ENCODE results near the gene PTGFRN. TPM values are rescaled to one million over a fixed set of nuclear protein-coding genes. Genes with fewer than 3 reads are reported as not detected.

PTGFRN gene
- total RNA-seq, 1 experiment from 2014 or later: 38.7 TPM

- TF ChIP-seq AFF4 (CRISPR knock-in tag; IDR thresholded peaks at IDR 0.05; ENCODE audit: borderline replicate concordance) (no peak), ZNF138 (CRISPR knock-in tag; conservative IDR thresholded peaks at IDR 0.05) (no peak)
Observed at GRCh38 chr1:116997066-116997465, 87.3 kb downstream of the PTGFRN start (continued).

- Mint-ChIP-seq H3K27ac (no peak overlapping the region), H3K9me3 (peaks cover 20% of the 10 kb centered on the region), H3K36me3 (peaks cover 10% of the 10 kb centered on the region), H3K4me1 (peaks cover 18% of the 10 kb centered on the region), H3K27me3 (ENCODE audit: low read depth) (no peaks in the 10 kb centered on the region), H3K4me3 (no peak overlapping the region)
- no peak for DNase-seq (ENCODE audit: low spot score)
- no peak for TF ChIP-seq GRHL2 (CRISPR knock-in tag; IDR thresholded peaks at IDR 0.05; ENCODE audit: insufficient replicate concordance, severe bottlenecking)
- ChIA-PET POLR2A (interaction anchor here (0.6 kb wide), 1 partner anchor 165 kb away, joined by 3 read pairs; no protein-coding TSS in a partner anchor), CTCF (no interaction called here)
- ATAC-seq: no peak
Observed at GRCh38 chr1:116997636-116998035, 87.9 kb downstream of the PTGFRN start.

- DNase-seq (ENCODE audit: low spot score): no peak
- CTCF ChIA-PET: no interaction called here
- Mint-ChIP-seq H3K4me3 (no peak overlapping the region), H3K27ac (no peak overlapping the region), H3K27me3 (ENCODE audit: low read depth) (no peaks in the 10 kb centered on the region), H3K9me3 (peaks cover 9% of the 10 kb centered on the region), H3K4me1 (peaks cover 36% of the 10 kb centered on the region), H3K36me3 (no peaks in the 10 kb centered on the region)
- no peak for ATAC-seq
- POLR2A ChIA-PET: interaction anchor here (0.5 kb wide), 1 partner anchor 67 kb away, joined by 3 read pairs; no protein-coding TSS in a partner anchor
- TF ChIP-seq TEAD4 (CRISPR knock-in tag; IDR thresholded peaks at IDR 0.05) (no peak), ATF3 (CRISPR knock-in tag; conservative IDR thresholded peaks at IDR 0.05) (no peak), ZBTB21 (CRISPR knock-in tag; IDR thresholded peaks at IDR 0.05; ENCODE audit: borderline replicate concordance) (no peak)
Observed at GRCh38 chr1:116999596-116999995, 89.9 kb downstream of the PTGFRN start.

GRCh38 chr1:117000142-117000541 lies 90.4 kb downstream of the PTGFRN start:
- Mint-ChIP-seq H3K4me3 (no peak overlapping the region), H3K27ac (no peak overlapping the region), H3K27me3 (ENCODE audit: low read depth) (no peaks in the 10 kb centered on the region), H3K9me3 (peaks cover 6% of the 10 kb centered on the region), H3K36me3 (no peaks in the 10 kb centered on the region), H3K4me1 (peaks cover 39% of the 10 kb centered on the region)
- DNase-seq (ENCODE audit: low spot score): no peak
- ChIA-PET POLR2A (no interaction called here), CTCF (no interaction called here)
- no peak for ATAC-seq
- no peak for TF ChIP-seq ZNF232 (CRISPR knock-in tag; IDR thresholded peaks at IDR 0.05)
- no peak for TF ChIP-seq E2F1 (CRISPR knock-in tag; IDR thresholded peaks at IDR 0.05)
- TF ChIP-seq GTF2I (CRISPR knock-in tag; conservative IDR thresholded peaks at IDR 0.05): no peak
- TF ChIP-seq CBFB (CRISPR knock-in tag; IDR thresholded peaks at IDR 0.05; ENCODE audit: low read depth): no peak
- no peak for TF ChIP-seq ZNF138 (CRISPR knock-in tag; conservative IDR thresholded peaks at IDR 0.05)

GRCh38 chr1:117001254-117001927 lies 91.7 kb downstream of the PTGFRN start, which contains the start of gene CD101:
Gene CD101, plus strand, starts transcription at chr1:117001760. Its CDS starts 58 bp downstream, at chr1:117001818.
- DNase-seq (ENCODE audit: low spot score): no peak
- no peaks in the 10 kb centered on the region for H3K9me3 Mint-ChIP-seq
- no peak within 1 kb of the TSS for H3K4me3 Mint-ChIP-seq
- no peak for ATAC-seq
- no peaks in the 10 kb centered on the region for H3K36me3 Mint-ChIP-seq
- H3K4me1 Mint-ChIP-seq: peaks cover 42% of the 10 kb centered on the region
- ChIA-PET POLR2A (no interaction called here), CTCF (no interaction called here)
- no peaks in the 10 kb centered on the region for H3K27me3 Mint-ChIP-seq (ENCODE audit: low read depth)
- no peak within 1 kb of the TSS for H3K27ac Mint-ChIP-seq
- TF ChIP-seq ZNF671 (CRISPR knock-in tag; IDR thresholded peaks at IDR 0.05) (no peak), ZNF281 (CRISPR knock-in tag; IDR thresholded peaks at IDR 0.05) (no peak), CREB1 (CRISPR knock-in tag; IDR thresholded peaks at IDR 0.05) (no peak), MXD4 (CRISPR knock-in tag; IDR thresholded peaks at IDR 0.05; ENCODE audit: borderline replicate concordance) (no peak), ATF6 (CRISPR knock-in tag; IDR thresholded peaks at IDR 0.05) (no peak), IRF2 (CRISPR knock-in tag; IDR thresholded peaks at IDR 0.05; ENCODE audit: borderline replicate concordance, low read depth) (no peak), NR1H2 (CRISPR knock-in tag; IDR thresholded peaks at IDR 0.05) (no peak)

Measured in WTC11 (cell line).